Breast epithelium (tissue), 3 donors: ENCODE data around the gene DYNC1H1.

Experiments
- CTCF ChIP-seq, 3 donors: fragments of 450-650 bp; IDR thresholded peaks; one replicate each; pipeline ENCODE4 v1.5.1; 2016 to 2017; ENCODE audit warnings: antibody characterized with exemption in 3 of 3, mild to moderate bottlenecking in 3 of 3, moderate library complexity in 3 of 3
- POLR2AphosphoS5 ChIP-seq, 3 donors: sonication (generic); formaldehyde crosslinking; IDR thresholded peaks; one replicate each; pipeline ENCODE4 v1.6.1; 2017; ENCODE audit warnings: antibody characterized with exemption in 3 of 3

GRCh38 chr14:101934601-101935150 is 29.7 kb upstream of the DYNC1H1 start:
- TF ChIP-seq CTCF (IDR thresholded peaks at IDR 0.05): no peak
- TF ChIP-seq POLR2AphosphoS5 (IDR thresholded peaks at IDR 0.05): no peak
